Uterus (tissue), 4 donors: ENCODE results near the gene RTP5. TPM values are rescaled to one million over a fixed set of nuclear protein-coding genes. Genes with fewer than 3 reads are reported as not detected.

Experiments used
- DNase-seq, 2 donors: peaks; one replicate each; pipeline ENCODE4 v3.0.0-alpha.2; 2019 to 2020
- H3K27ac ChIP-seq, 2 donors: fragments of 200-600 bp; sonication (generic); 1 replicate in 1 of 2; 2 replicates in 1 of 2; pipeline ENCODE4 v1.5.1; 2016 to 2018
- H3K27me3 ChIP-seq, 2 donors: fragments of 200-600 bp; sonication (generic); one replicate each; pipeline ENCODE4 v1.5.1; 2018 to 2019; ENCODE audit warnings: control low read depth in 1 of 2
- H3K36me3 ChIP-seq, 2 donors: fragments of 200-600 bp; sonication (generic); one replicate each; pipeline ENCODE4 v1.5.1; 2019; ENCODE audit warnings: control low read depth in 1 of 2
- H3K4me1 ChIP-seq, 2 donors: fragments of 200-600 bp; sonication (generic); one replicate each; pipeline ENCODE4 v1.5.1; 2018 to 2019; ENCODE audit warnings: control low read depth in 1 of 2
- H3K4me3 ChIP-seq, 2 donors: fragments of 200-600 bp; sonication (generic); 1 replicate in 1 of 2; 2 replicates in 1 of 2; pipeline ENCODE4 v1.5.1; 2018 to 2019; ENCODE audit warnings: mild to moderate bottlenecking in 1 of 2
- H3K9me3 ChIP-seq, 2 donors: fragments of 200-600 bp; sonication (generic); one replicate each; pipeline ENCODE4 v1.5.1; 2019; ENCODE audit warnings: control low read depth in 1 of 2
- POLR2A ChIP-seq, 2 donors: fragments of 450-650 bp; IDR thresholded peaks; one replicate each; pipeline ENCODE4 v1.6.1; 2016; ENCODE audit warnings: antibody characterized with exemption in 2 of 2, mild to moderate bottlenecking in 1 of 2, moderate library complexity in 1 of 2
- intact Hi-C: fragments of 100-400 bp; cut with DNase I; formaldehyde crosslinking; loops from one replicate; pipeline ENCODE4 v1.15.1; 2023; ENCODE audit warnings: low total_unique reads
- total RNA-seq, 4 donors: library from RNA; depleted of rRNA in 3 of 4; stranded (reverse); fragments of >200 nt in 3 of 4; gene quantifications; one replicate each; pipeline versions ENCODE4 v1.1.0 to v1.2.4, GENCODE V29; 2014 to 2023
- TF ChIP-seq, protein P1 (sequence below), 4 experiments: fragments of 200-600 bp in 2 of 4; fragments of 450-650 bp in 2 of 4; sonication (generic) in 2 of 4; IDR thresholded peaks; one replicate each; pipeline ENCODE4 v1.5.1; 2016 to 2019; ENCODE audit warnings: antibody characterized with exemption in 4 of 4, mild to moderate bottlenecking in 2 of 4, moderate library complexity in 1 of 4
- donor health status: DM: yes; HTN: yes; CAD: no.

The RTP5 gene
- total RNA-seq, 4 donors from 2014 or later: 0.15 TPM; not detected in 3

DNA sequence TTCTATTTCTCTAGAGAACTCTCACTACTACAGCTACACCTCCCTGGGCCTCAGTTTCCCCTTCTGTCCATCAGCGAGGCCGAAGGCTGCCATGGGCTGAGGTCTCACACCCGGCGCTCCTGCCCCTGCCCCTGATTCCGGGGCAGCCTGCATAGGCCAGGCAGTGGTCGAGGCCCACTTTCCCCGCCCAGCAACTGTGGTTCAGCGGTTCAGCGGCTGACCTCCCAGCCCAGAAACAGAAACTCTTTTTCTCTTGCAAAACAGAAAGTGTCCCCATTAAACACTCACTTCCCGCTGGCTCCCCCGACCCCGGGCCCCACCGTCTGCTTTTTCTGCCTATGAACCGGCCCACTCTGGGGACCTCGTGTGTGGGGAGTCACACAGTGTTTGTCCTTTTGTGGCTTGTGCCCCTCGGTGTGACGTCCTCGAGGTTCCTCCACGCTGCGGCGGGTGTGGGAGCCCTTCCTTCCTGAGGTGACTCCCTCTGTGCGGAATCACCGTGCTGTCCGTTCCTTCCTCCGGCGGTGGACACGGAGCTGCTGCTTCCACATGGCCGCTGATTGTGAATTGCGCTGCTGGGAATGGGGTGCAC, 26.8 kb upstream of the RTP5 start:
- H3K36me3 ChIP-seq: no peaks in the 10 kb centered on the region
- peak in 1 of 2 donors; percentile 32 for DNase-seq
- TF ChIP-seq, protein P1, sequence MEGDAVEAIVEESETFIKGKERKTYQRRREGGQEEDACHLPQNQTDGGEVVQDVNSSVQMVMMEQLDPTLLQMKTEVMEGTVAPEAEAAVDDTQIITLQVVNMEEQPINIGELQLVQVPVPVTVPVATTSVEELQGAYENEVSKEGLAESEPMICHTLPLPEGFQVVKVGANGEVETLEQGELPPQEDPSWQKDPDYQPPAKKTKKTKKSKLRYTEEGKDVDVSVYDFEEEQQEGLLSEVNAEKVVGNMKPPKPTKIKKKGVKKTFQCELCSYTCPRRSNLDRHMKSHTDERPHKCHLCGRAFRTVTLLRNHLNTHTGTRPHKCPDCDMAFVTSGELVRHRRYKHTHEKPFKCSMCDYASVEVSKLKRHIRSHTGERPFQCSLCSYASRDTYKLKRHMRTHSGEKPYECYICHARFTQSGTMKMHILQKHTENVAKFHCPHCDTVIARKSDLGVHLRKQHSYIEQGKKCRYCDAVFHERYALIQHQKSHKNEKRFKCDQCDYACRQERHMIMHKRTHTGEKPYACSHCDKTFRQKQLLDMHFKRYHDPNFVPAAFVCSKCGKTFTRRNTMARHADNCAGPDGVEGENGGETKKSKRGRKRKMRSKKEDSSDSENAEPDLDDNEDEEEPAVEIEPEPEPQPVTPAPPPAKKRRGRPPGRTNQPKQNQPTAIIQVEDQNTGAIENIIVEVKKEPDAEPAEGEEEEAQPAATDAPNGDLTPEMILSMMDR (IDR thresholded peaks at IDR 0.05): no peak
- TF ChIP-seq POLR2A (IDR thresholded peaks at IDR 0.05): no peak
- peak overlapping the region in 1 of 2 donors; percentile 73 for H3K27ac ChIP-seq
- intact Hi-C loops: no loop called here
- H3K27me3 ChIP-seq: no peaks in the 10 kb centered on the region
- H3K4me3 ChIP-seq: no peak overlapping the region
- H3K4me1 ChIP-seq: peaks cover 0 to 5% of the 10 kb centered on the region in 2 donors
- H3K9me3 ChIP-seq: no peaks in the 10 kb centered on the region

DNA sequence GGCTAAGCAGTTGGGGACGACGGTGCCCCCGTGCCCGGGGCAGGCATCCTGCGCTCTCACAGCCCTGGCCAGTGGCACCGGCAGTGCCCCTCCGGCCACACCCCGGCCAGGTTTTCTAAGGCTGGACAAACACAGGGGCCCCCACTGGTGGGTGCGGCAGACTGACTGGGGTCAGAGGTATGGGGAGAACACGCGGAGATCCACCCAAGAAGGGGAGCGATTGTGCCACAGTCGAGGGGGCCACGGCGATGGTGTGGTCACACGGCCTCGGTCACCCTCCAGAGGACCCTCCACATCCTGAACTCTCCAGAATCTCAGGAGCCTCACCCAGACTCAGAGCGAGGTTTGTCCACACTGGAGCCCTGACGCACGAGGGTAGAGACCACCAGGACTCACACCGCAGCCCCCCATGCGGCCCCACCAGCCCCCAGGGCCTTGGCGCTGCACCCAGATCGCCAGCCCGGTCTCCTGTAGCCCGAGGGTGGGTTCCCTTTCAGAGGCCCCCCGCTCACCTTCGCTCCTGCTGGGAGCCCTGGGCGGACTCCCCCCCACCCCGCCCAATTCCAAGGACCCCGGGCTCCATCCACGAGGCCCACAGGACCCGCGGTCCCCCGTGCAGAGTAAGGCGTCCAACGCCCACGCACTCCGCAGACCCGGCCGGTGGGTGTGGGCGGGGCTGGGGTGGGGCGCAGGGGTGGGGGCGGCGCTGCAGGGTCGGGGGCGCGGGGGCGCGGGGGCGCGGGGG, 26.0 kb upstream of the RTP5 start:
- Histone ChIP-seq H3K27me3 (no peaks in the 10 kb centered on the region), H3K4me1 (peaks cover 0 to 5% of the 10 kb centered on the region in 2 donors), H3K9me3 (no peaks in the 10 kb centered on the region), H3K27ac (peak overlapping the region; percentile 28 to 73), H3K4me3 (peak overlapping the region in 1 of 2 donors; percentile 40), H3K36me3 (no peaks in the 10 kb centered on the region)
- DNase-seq: peak in 1 of 2 donors; percentile 28
- intact Hi-C loops: no loop called here
- TF ChIP-seq, protein P1 (IDR thresholded peaks at IDR 0.05): no peak
- TF ChIP-seq POLR2A (IDR thresholded peaks at IDR 0.05): no peak

DNA sequence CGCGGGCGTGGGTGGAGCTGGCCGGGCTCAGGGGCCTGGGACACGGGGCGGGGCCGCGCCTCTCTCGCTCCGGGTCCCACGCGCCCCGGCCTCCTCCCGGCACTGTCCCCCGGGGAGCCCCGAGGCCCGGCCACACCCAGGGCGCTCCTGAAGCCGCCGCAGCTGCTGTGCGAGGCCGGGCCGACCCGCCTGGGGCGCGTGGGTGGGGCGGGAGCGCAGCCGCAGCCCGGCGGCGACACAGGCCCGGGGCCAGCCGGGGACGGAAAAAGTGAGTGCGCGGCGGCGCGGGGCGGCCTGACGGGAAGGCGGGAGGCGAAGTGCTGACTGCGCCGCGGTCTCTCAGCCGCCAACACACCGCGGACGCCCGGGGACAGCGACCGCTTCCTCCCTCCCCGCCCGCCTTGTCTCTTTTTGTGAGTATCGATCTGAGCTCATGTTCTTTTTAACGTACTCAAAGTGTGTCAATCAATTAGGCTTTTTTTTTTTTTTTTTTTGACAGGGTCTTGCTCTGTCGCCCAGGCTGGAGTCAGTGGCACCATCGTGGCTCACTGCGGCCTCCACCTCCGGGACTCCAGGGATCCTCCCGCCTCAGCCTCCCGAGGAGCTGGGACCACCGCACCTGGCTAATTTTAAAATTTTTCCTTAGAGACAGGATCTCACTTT, 25.3 kb upstream of the RTP5 start:
- peak in 1 of 2 donors; percentile 25 for TF ChIP-seq POLR2A (IDR thresholded peaks at IDR 0.05)
- TF ChIP-seq, protein P1 (IDR thresholded peaks at IDR 0.05): peak in 3 of 4 experiments; percentile 27 to 59 (median 42)
- H3K27me3 ChIP-seq: no peaks in the 10 kb centered on the region
- H3K9me3 ChIP-seq: no peaks in the 10 kb centered on the region
- DNase-seq: peak; percentile 62 to 78
- intact Hi-C loops: no loop called here
- no peaks in the 10 kb centered on the region for H3K36me3 ChIP-seq
- peak overlapping the region; percentile 28 to 73 for H3K27ac ChIP-seq
- H3K4me1 ChIP-seq: peaks cover 0 to 5% of the 10 kb centered on the region in 2 donors
- peak overlapping the region in 1 of 2 donors; percentile 40 for H3K4me3 ChIP-seq

DNA sequence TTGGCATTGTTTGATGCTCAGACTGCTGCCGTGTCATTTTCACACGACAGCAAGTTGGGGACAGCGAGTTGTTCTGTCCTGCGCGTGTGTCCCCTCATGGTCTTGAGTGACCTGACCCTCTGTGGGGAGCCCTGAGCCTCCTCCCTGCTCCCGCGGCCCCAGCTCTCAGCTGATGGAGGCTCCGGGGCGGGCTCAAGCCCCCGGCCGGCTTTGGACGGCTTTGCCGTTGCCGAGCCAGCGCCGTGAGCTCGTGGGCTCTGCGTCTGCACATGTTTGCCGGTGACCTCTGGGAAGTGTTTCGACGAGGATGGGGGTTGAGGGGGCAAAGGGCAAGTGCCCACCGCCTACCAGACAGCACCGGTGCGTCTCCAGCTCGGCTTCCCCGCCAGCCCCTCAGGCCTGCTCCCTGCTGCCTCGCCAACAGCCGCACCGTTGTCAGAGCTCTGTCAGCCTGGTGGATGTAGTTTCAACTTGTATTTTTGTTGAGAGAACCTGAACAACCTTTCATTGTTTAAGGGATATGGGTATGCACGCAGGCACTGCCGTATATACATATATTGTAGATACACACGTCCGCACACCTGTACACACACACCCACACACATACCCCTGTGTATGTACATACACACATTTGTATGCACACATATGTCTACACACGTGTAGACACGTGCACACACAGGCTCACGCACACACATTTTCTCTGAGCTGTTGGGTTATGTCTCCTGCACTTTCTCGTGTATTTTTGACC, 24.5 kb upstream of the RTP5 start:
- intact Hi-C loops: no loop called here
- Histone ChIP-seq H3K27ac (peak overlapping the region in 1 of 2 donors; percentile 73), H3K4me1 (peaks cover 0 to 5% of the 10 kb centered on the region in 2 donors), H3K4me3 (peak overlapping the region in 1 of 2 donors; percentile 40), H3K9me3 (no peaks in the 10 kb centered on the region), H3K27me3 (no peaks in the 10 kb centered on the region), H3K36me3 (no peaks in the 10 kb centered on the region)
- DNase-seq: peak; percentile 16 to 17
- TF ChIP-seq, protein P1 (IDR thresholded peaks at IDR 0.05): no peak
- no peak for TF ChIP-seq POLR2A (IDR thresholded peaks at IDR 0.05)
